Measurements from ENCODE around the gene GDF7.

GRCh38 chr2:20618468-20618885 lies 48.5 kb upstream of the GDF7 start:
- no peak for TF ChIP-seq CTCF (IDR thresholded peaks at IDR 0.05)
- no peak for TF ChIP-seq POLR2AphosphoS5 (IDR thresholded peaks at IDR 0.05)
